GM23248 (cell line): ENCODE results near the gene LARP4B. TPM values are rescaled to one million over a fixed set of nuclear protein-coding genes. Genes with fewer than 3 reads are reported as not detected.

Experiments
- DNase-seq: peaks from one replicate; pipeline ENCODE4 v3.0.0-alpha.2; 2015
- H2AFZ ChIP-seq: fragments of 200-600 bp; sonication (generic); 2 replicates; pipeline ENCODE4 v1.6.1; 2016; ENCODE audit warnings: antibody characterized with exemption
- H3F3A ChIP-seq: fragments of 200-600 bp; sonication (generic); 2 replicates; pipeline ENCODE4 v1.6.1; 2016; ENCODE audit warnings: mild to moderate bottlenecking, antibody characterized with exemption, mixed run types; ENCODE audit not compliant: insufficient read depth
- H3K27ac ChIP-seq: fragments of 200-600 bp; sonication (generic); 2 replicates; pipeline ENCODE4 v1.5.1; 2016; ENCODE audit warnings: mild to moderate bottlenecking
- H3K27me3 ChIP-seq: fragments of 200-600 bp; sonication (generic); replicated peaks from 2 replicates; pipeline ENCODE4 v1.6.1; 2016; ENCODE audit warnings: mild to moderate bottlenecking; ENCODE audit not compliant: insufficient read depth
- H3K36me3 ChIP-seq: fragments of 200-600 bp; sonication (generic); 2 replicates; pipeline ENCODE4 v1.6.1; 2016; ENCODE audit warnings: low read depth, mild to moderate bottlenecking
- H3K4me1 ChIP-seq: fragments of 200-600 bp; sonication (generic); 2 replicates; pipeline ENCODE4 v1.6.1; 2016; ENCODE audit warnings: mild to moderate bottlenecking; ENCODE audit not compliant: insufficient read depth
- H3K4me2 ChIP-seq: fragments of 200-600 bp; sonication (generic); one replicate; pipeline ENCODE4 v1.6.1; 2016; ENCODE audit warnings: mild to moderate bottlenecking; ENCODE audit not compliant: unreplicated experiment
- H3K4me3 ChIP-seq: fragments of 200-600 bp; sonication (generic); 2 replicates; pipeline ENCODE4 v1.5.1; 2016; ENCODE audit warnings: mild to moderate bottlenecking
- H3K79me2 ChIP-seq: fragments of 200-600 bp; sonication (generic); 2 replicates; pipeline ENCODE4 v1.6.1; 2016; ENCODE audit warnings: mild to moderate bottlenecking; ENCODE audit not compliant: insufficient read depth
- H3K9ac ChIP-seq: fragments of 200-600 bp; sonication (generic); 2 replicates; pipeline ENCODE4 v1.6.1; 2016; ENCODE audit warnings: mild to moderate bottlenecking
- H3K9me2 ChIP-seq: fragments of 200-600 bp; sonication (generic); 2 replicates; pipeline ENCODE4 v1.6.1; 2016; ENCODE audit warnings: mixed run types, mild to moderate bottlenecking, moderate library complexity; ENCODE audit not compliant: insufficient read depth
- H3K9me3 ChIP-seq: fragments of 200-600 bp; sonication (generic); one replicate; pipeline ENCODE4 v1.6.1; 2017; ENCODE audit warnings: low read depth
- H4K20me1 ChIP-seq: fragments of 200-600 bp; sonication (generic); 2 replicates; pipeline ENCODE4 v1.6.0; 2016; ENCODE audit not compliant: insufficient read depth
- EZH2 ChIP-seq: fragments of 200-600 bp; sonication (generic); IDR thresholded peaks from 2 replicates; pipeline ENCODE4 v1.6.1; 2018; ENCODE audit warnings: antibody characterized with exemption, mild to moderate bottlenecking; ENCODE audit not compliant: insufficient read depth, poor library complexity, severe bottlenecking
- EZH2phosphoT487 ChIP-seq: fragments of 200-600 bp; sonication (generic); IDR thresholded peaks from 2 replicates; pipeline ENCODE4 v1.6.1; 2018; ENCODE audit warnings: antibody characterized with exemption, moderate library complexity, mild to moderate bottlenecking, low read depth; ENCODE audit not compliant: insufficient read depth
- WGBS, 2 experiments: methylation state at CpG; one replicate each; pipeline ENCODE4 v1.1.6; 2015 to 2017; ENCODE audit warnings: low lambda C conversion rate in 2 of 2, low coverage in 1 of 2; ENCODE audit errors: missing lambda C conversion rate in 2 of 2; 5-methylcytosine and 5-hydroxymethylcytosine counted together
- in situ Hi-C: fragments of 300-500 bp; cut with MboI; formaldehyde crosslinking; loops from 2 replicates; pipeline ENCODE4 v1.15.0; 2020
- polyA plus RNA-seq: library from polyadenylated mRNA; unstranded; fragments of >200 nt; fragmentation: Nextera tagmentation; extraction: Ambion mirVana; gene quantifications from 2 replicates; pipeline ENCODE4 v1.2.1, GENCODE V29; 2016
- total RNA-seq: library from RNA; depleted of rRNA; stranded (reverse); fragments of >200 nt; shearing (Covaris generic); gene quantifications from 2 replicates; pipeline ENCODE4 v1.2.3, GENCODE V29; 2014

The LARP4B gene
- total and polyA plus RNA-seq, 2 experiments from 2014 or later = 20.7 to 30.8 TPM

GRCh38 chr10:839550-840205, 91.8 kb downstream of the LARP4B start:
- WGBS, 2 experiments = 95 to 96% methylated on average over 9 of the region's 9 CpGs
- in situ Hi-C loops = no loop called here
- Histone ChIP-seq H3K4me1 (peaks cover 13% of the 10 kb centered on the region; the same call in 1 of the 2 replicates), H3K4me2 (no peak overlapping the region), H3K9ac (no peak overlapping the region), H4K20me1 (no peaks in the 10 kb centered on the region), H3K9me2 (no peaks in the 10 kb centered on the region), H3K4me3 (no peak overlapping the region), H3F3A (no peaks in the 10 kb centered on the region), H3K27me3 (no peaks in the 10 kb centered on the region), H3K27ac (no peak overlapping the region), H3K79me2 (peaks cover 95% of the 10 kb centered on the region), H3K9me3 (no peaks in the 10 kb centered on the region), H3K36me3 (peaks cover 38% of the 10 kb centered on the region), H2AFZ (no peak overlapping the region)
- no peak for TF ChIP-seq EZH2phosphoT487
- TF ChIP-seq EZH2 = no peak
- no peak for DNase-seq

DNA sequence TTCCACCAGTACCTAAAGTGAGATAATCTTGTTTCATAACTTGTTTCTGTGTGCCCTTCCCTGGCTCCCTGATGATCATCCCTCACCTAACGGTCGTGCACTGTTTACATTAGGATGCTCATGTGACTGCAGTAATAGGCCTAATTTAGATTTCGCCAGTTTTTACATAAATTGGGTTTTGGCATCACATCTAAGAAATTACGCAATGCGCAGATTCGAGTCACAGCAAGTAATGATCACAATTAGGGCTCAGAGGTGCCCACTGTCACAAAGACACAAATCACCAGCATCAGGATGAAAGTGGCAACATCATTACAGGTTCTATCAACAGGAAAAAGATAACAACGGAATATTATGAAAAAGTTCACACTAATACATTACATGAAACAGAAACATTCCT, 94.7 kb downstream of the LARP4B start:
- H3K27me3 ChIP-seq = no peaks in the 10 kb centered on the region
- no peaks in the 10 kb centered on the region for H3K9me3 ChIP-seq
- no peak overlapping the region for H3K9ac ChIP-seq
- H3K4me3 ChIP-seq = no peak overlapping the region
- TF ChIP-seq EZH2 (no peak), EZH2phosphoT487 (no peak)
- peaks cover 35% of the 10 kb centered on the region for H3K36me3 ChIP-seq
- H3K4me1 ChIP-seq = no peaks in the 10 kb centered on the region
- DNase-seq = no peak
- WGBS, 2 experiments = 86 to 88% methylated on average over 7 of the region's 7 CpGs
- no peaks in the 10 kb centered on the region for H3K9me2 ChIP-seq
- H3K79me2 ChIP-seq = peaks cover 95% of the 10 kb centered on the region
- no peak overlapping the region for H2AFZ ChIP-seq
- H3F3A ChIP-seq = no peaks in the 10 kb centered on the region
- no peaks in the 10 kb centered on the region for H4K20me1 ChIP-seq
- no peak overlapping the region for H3K4me2 ChIP-seq
- in situ Hi-C loops = no loop called here
- no peak overlapping the region for H3K27ac ChIP-seq

- Histone ChIP-seq H3K4me2 (no peak overlapping the region), H3K79me2 (peaks cover 95% of the 10 kb centered on the region), H3K9ac (no peak overlapping the region), H3K27me3 (no peaks in the 10 kb centered on the region), H4K20me1 (no peaks in the 10 kb centered on the region), H3F3A (no peaks in the 10 kb centered on the region), H3K27ac (no peak overlapping the region), H3K36me3 (peaks cover 33% of the 10 kb centered on the region), H3K4me1 (no peaks in the 10 kb centered on the region), H2AFZ (no peak overlapping the region), H3K9me3 (no peaks in the 10 kb centered on the region), H3K9me2 (no peaks in the 10 kb centered on the region), H3K4me3 (no peak overlapping the region)
- TF ChIP-seq EZH2phosphoT487 (no peak), EZH2 (no peak)
- WGBS, 2 experiments = 99% methylated on average over 5 of the region's 5 CpGs
- in situ Hi-C loops = no loop called here
- no peak for DNase-seq
Measured at GRCh38 chr10:834493-834892, 97.0 kb downstream of the LARP4B start.

DNA sequence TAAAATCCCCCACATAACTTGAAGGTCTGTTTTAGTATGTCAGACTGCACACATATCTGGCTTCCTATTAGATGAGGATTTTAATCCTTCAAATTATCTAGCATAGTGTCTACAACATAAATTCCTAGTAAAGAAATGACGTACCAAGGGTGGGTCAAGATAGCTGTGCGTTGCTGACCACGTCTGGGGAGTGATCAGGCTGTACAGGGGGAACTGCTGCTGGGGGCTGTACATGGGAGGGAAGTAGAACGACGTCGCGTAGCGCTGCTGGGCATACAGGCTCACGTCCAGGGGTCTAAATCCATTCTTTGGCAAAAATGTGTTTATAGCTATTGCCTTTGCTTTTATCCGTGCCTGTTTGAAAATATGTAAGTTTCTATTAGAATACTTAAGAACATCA, 102.3 kb downstream of the LARP4B start:
- WGBS, 2 experiments = 99% methylated on average over 10 of the region's 10 CpGs
- Histone ChIP-seq H3K4me1 (no peaks in the 10 kb centered on the region), H3K9me3 (no peaks in the 10 kb centered on the region), H3K4me2 (no peak overlapping the region), H3K9ac (no peak overlapping the region), H3K79me2 (peaks cover 84% of the 10 kb centered on the region), H3K36me3 (peaks cover 48% of the 10 kb centered on the region), H4K20me1 (no peaks in the 10 kb centered on the region), H3K27ac (no peak overlapping the region), H3K27me3 (no peaks in the 10 kb centered on the region), H3K4me3 (no peak overlapping the region), H3K9me2 (no peaks in the 10 kb centered on the region), H2AFZ (no peak overlapping the region), H3F3A (no peaks in the 10 kb centered on the region)
- no peak for TF ChIP-seq EZH2phosphoT487
- no peak for TF ChIP-seq EZH2
- no peak for DNase-seq
- in situ Hi-C loops = no loop called here
